Globus pallidus (tissue), 1 donor: ENCODE measurements around the gene RASL10A.

Source experiments
- DNase-seq: peaks from one replicate; pipeline ENCODE4 v3.0.0-alpha.2; 2015; ENCODE audit warnings: low spot score

The RASL10A gene

DNA sequence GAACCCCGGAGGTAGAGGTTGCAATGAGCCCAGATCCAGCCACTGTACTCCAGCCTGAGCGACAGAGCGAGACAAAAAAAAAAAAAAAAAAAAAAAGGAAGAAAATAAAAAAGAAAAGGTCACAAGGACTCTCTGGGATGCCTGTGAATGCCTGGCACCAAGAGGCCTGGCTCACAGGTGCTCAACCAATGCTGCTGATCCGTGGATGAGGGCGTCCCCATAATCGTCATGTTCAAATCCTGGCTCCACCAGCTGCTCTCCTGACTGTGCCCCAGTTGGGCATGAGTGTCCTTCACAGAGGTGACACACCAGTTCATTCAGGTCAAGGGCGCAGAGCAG, 9.7 kb downstream of the RASL10A start:
- no peak for DNase-seq

DNA sequence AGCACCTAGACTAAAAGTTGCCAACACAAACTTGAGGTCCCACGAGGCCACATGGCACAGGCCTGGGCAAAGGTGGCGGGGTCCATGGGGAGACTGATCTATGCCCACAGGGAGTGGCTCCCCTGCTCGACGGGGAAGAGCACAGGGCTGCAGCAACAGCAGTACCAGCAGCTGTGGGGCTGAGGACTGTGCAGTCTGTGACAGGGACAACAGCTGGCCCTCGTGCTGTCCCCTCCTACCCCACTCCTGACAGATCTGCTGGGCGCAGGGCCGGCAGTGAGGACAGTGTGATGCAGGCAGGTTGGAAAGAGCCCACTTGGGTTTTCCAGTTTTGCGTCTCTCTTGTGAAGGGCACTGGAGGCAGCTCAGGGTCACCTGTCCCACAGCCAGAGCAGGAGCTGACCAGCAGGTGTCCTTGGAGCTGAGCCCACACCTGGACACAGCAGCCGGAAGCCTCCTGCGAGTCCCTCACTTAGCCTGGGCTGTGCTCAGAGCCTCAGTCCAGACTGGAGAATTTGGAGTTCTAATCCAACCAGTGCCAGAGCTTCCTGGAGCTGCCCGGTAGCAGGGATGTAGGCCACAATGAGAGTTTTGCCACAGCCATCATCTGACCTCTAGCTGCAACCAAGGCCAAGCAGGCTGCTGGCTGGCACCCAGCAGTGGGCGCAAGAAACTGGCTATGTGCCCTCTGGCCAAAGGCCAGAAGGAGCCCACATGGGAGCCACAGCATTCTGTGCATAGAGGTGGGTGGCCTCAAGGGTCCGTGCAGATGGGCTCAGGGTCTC, 12.6 kb downstream of the RASL10A start:
- no peak for DNase-seq

DNA sequence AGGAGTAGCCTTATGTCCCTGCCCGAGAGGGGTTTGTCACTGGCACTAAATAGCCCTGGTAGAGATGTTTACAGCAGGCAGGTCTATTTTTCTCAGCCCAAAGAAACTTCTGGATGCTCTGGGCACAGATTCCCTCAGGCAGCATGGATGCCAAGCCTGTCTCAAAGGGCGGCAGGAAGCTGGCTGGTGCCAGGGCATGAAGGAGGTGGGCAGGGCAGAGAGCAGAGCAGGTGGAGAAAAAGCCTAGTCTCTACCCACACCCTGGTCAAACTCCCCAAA, 13.2 kb downstream of the RASL10A start:
- peak; percentile 46 for DNase-seq

DNA sequence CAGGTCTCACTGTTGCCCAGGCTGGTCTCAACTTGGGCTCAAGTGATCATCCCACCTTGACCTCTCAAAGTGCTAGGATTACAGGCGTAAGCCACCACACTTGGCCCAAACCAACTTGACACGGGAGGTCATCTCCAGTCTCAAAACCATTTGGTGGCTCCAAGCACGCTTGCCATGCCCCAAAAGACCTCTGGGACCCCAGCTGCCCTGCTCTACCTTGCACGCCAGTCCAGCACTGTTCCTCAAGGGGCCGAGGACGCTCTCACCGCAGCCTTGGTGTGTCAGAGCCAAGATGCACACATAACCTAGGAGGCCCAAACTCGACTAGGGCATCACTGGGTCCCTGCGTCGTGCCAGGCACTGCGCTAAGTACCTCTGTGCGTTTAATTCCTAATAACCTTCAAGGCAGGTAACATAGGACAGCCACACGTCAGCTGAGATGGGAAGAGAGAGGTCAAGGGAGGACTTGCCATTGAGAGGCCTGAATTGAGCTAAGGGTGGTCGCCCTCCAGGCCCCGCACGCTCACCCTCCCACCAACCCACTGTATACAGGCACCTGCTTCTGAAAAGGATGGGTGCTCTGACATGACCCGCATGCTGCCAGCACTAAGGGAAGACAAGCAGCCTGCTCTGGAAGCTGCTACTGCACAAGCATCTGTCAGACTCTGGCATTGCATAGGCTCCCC, 13.6 kb downstream of the RASL10A start:
- no peak for DNase-seq

DNA sequence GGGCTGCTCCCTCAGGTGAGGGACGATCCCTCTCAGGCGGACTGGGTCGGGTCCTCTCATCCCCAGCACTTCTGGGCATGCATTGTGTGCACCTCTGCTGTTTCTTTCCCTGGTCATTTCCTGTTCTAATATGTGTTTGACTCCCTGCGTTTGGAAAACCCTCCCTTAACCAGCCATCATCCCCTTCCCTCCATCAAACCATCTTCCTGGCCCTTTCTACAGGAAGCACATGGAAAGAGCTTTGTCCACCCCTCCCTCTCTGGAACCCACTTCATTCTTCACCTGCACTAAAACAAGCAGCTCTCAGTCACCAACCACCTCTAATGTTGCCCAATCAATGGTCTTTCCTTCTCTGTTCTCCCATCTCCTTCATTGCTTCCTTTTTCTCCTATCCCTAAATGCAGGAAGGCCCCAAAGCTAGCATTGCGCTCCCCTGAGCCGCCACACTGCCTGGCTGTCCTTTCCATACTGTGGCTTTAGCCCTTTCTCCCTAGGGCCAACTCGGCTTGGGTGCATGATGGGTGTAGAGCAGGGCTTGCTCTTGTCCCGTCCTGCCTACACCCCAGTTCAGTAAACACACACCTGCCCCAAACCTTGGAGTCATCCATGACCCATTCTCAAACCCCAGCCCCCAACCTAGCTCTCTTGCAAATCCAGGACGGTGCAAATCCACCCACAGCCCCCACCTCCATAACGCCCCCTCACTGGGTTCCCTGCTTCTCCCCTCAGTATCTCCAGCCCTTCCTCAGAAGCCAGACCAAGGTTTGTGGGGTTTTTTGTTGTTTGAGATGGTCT, 14.5 kb downstream of the RASL10A start:
- no peak for DNase-seq

DNA sequence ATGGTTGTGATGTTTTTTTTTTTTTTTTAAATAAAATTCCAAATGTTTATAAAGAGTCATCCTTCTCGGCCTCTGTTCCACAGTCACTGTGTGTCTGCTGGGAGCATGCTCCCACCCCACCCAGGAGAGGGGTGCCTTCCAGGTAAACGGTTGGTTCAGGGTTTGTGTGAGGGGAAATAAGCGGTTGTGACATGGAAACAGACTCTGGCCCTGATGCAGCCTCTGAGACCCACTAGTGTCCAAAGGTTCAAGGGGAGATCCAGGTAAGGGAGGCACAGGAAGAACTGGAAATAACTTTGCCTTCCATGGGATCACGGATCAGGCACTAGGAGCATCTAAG, 15.1 kb downstream of the RASL10A start:
- DNase-seq = no peak

DNA sequence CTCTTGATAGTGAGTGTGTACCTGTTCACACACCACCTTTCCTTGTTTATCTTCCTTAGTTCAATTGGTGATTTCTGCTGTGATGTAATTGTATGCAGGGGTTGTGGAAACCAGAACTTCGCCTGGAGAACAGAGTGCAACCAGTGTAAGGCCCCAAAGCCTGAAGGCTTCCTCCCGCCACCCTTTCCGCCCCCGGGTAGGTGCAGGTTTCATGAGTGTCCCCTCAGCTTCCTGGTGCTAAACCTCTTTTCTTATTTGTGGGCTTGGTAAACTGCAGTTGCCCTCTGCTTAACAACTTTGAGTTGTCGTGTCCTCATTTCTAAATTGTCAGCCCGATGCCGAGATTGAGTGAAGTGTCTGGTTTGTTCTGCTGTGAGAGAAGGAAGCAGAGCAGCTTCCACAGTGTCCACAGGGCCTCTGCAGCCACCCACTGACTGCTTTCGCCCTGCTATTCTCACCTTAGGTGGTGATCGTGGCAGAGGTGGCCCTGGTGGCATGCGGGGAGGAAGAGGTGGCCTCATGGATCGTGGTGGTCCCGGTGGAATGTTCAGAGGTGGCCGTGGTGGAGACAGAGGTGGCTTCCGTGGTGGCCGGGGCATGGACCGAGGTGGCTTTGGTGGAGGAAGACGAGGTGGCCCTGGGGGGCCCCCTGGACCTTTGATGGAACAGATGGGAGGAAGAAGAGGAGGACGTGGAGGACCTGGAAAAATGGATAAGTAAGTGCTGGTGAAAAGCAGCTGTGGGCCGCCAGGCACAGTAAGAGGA, 16.2 kb downstream of the RASL10A start:
- DNase-seq = no peak

DNA sequence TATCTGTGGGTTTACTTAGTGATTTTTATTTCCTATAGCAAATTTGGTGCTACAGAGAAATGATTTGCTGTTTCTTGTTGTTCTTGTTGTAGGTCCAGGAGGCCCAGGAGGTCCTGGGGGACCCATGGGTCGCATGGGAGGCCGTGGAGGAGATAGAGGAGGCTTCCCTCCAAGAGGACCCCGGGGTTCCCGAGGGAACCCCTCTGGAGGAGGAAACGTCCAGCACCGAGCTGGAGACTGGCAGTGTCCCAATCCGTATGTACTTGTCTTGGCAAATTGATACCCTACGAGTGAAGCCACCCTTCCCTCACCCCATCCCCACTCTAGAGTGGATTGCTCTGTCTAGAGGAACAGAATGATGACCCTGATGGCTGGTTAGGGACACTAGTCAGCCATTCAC, 16.9 kb downstream of the RASL10A start:
- DNase-seq = no peak

DNA sequence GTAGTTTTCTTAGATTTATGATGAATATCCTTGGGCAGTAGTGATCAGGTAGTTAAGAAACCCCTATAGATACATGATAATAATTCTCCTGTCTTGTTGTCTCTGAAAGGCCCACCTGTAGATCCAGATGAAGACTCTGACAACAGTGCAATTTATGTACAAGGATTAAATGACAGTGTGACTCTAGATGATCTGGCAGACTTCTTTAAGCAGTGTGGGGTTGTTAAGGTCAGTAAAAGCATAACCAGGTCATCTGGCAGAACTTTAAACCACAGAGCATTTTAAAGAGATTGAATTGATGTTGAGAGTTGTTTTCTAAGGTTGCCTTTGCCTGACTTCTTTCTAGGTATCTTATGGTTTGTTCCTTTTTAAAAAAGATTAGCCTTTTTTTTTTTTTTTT, 23.1 kb downstream of the RASL10A start:
- DNase-seq = no peak

DNA sequence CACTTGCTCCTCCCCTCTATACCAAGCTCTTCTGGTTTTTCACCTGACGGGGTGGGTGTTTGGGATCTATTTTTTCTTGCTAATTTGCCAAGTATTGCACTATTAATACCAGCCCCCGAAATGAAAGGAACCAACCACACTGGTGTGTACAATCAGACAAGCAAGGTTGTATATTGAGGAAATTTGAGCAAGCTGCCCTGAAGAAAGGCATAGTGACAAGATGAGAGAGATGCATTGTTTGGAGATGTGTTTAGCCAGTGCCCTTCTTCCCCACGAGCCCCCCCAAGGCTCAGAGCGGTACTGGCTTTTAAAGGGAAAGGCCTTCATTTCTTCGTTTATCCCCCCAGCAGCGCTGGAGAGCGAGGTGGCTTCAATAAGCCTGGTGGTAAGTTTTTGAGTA, 24.3 kb downstream of the RASL10A start:
- DNase-seq = peak; percentile 62

DNA sequence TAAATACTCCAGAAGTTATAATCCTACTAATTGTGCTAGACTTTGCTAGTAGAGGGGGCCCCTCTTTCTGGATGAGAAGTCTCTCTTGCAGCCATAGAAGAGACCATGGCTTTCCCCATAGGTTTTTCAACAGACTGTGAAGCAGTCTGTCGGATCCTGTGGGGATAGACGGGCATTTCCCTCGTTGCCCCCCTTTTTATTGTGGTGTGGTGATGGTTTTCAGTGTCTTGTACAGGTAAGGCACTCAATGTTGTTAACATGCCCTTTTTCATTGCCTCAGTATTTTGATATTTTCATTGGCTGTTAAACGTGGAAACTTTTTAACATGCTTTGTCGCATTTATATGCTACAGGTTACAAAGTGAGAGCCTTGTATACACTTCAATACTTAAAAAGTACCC, 25.4 kb downstream of the RASL10A start:
- DNase-seq = no peak

DNA sequence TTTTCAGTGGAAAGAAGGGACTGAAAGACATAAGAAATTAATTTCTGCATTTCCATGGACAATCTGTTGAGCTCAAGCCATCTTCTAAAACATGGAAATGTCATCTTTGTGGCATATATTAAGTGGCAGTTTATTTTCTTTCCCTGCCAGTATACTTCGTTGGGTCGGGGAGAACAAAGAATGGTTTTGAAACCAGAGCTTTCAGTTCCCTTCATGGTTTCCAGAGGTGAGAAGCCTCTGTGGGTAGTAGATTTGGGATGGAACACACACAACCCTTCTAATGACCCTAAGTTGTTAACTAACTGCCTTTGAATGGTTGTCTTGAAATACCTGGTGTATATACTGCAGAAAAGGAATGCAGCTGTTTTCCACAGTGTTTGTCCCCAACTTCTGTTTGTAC, 26.7 kb downstream of the RASL10A start:
- DNase-seq = no peak

DNA sequence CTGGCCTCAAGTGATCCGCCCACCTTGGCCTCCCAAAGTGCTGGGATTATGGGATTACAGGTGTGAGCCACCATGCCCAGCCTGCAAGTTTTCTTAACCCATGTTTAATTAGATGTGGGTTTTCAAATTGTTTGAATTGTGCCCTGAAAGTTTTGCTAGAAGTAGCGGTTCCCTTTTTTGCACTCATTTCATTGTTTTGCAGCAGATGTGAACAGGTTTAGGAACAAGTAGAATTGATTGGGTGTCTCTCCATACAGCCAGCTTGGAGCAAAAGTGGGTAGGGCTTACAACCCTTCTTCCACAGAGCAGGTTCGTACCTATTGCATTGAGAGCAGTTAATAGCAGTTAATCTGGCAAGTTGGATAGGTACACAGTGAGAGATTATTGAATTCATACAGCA, 31.3 kb downstream of the RASL10A start:
- DNase-seq = no peak

DNA sequence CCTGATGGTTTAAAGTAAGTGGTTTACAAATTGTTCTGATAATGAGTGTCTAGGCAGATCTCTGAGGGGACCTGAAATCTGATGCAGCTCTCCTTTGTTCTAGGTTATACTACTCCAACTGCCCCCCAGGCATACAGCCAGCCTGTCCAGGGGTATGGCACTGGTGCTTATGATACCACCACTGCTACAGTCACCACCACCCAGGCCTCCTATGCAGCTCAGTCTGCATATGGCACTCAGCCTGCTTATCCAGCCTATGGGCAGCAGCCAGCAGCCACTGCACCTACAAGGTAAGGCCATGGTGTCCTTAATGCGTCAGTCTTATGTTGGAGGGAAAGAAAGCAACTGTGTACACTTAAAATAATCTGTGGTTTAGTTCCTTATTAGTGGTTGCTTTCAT, 37.6 kb downstream of the RASL10A start:
- no peak for DNase-seq

DNA sequence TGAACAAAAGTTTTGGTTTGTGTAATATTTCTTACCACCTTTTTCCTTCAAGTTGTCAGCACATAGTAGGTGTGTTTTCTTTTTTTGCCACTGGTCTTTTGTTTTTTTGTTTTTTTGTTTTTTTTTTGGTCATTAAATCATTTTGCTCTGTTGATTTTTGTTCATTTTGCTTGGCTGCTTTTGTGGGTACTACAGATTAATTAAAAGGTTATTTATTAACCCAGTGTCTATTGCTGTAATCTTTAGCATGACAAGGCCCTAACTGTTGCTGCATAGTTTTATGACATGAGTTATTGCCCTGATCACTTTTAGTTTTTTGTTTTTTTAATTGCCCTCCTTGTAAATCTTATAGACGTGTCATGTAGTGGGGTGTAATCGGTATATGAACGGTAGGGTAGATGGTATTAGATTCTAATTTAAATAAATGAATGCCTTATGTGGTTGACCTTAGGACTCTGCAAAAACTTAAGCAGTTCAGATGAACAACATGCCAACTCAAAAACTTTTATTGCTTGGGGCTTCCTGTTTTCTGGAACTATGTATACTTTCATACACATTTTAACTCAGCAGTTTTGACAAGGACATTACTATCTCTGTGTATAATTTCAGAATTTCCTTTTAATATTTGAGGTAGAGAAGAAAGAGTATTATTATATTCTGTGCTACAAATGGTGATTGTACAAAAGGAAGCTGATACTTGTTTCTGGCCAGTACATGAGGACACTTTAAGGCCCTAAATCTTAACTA, 39.5 kb downstream of the RASL10A start:
- no peak for DNase-seq

DNA sequence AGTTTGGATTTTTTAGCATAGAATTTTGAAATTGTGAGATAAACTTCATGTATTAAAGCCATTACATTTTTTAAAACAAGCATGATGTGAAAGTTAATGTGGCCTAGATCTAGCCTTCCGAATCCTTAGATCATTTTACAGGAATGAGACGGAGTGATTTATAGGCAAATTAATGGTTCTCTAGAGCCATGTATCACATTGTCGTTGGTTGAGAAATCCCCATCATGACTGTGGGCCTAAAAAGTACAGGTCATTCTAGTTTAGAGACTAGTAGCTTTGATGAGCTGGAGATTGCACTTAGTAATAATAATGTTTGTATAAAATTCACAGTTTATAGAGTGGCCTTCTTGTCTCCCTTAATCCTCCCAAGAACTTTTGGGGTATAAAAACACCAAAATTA, 40.3 kb downstream of the RASL10A start:
- DNase-seq = no peak

DNA sequence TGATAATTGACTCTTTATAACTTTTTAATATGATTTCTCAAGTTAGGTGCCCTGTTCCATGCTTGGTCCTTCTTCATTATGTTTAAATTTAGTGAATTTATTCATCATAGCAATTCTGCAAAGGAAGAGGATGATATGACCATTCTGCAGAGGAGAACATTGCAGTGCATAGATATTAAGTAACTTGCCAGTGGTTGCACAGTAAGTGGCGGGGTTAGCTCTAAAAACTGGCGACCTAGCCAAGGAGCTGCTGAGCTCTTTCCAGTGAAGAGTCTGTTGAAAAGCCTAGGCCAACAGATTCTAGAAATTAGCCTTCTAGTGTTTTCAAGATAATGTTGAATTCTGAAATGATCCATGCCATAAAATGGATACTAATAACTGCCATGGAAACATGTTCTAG, 42.9 kb downstream of the RASL10A start:
- no peak for DNase-seq

DNA sequence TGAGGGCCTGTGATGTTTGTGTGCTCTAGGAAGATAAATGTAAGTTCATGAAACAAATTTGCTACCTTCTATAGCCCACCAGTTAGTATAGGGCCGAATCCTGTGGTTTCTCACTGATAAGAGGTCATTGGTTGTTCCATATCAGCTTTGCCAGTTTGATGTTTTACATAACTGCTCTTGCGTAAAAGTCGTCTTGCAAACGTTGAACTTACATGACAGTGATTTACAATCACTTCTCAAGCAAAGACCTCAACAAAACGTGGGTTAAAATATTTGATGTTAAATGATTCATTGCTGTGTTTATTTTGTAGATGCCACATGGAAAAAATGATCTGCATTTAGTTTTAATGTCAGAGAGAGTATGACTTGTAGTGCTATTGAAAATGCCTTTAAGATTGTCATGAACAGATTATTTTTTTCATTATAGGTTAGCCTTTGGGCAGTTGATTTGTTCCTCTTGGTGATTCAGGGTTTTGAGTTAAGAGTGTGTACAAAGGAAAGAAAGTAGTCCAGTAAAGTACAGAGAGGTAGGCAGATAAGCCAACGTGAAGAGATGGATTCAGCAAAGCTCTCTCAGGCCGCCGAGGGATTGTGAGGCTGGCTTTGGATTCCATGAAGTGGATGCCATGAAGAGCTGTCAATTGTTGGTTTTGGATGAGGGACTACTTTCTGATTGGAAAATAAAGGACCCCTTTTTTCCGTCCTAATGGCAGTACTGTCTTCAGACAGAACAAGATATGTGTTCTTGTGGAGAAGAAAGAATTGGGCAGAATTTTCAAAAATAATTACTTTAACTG, 44.8 kb downstream of the RASL10A start:
- DNase-seq = no peak

DNA sequence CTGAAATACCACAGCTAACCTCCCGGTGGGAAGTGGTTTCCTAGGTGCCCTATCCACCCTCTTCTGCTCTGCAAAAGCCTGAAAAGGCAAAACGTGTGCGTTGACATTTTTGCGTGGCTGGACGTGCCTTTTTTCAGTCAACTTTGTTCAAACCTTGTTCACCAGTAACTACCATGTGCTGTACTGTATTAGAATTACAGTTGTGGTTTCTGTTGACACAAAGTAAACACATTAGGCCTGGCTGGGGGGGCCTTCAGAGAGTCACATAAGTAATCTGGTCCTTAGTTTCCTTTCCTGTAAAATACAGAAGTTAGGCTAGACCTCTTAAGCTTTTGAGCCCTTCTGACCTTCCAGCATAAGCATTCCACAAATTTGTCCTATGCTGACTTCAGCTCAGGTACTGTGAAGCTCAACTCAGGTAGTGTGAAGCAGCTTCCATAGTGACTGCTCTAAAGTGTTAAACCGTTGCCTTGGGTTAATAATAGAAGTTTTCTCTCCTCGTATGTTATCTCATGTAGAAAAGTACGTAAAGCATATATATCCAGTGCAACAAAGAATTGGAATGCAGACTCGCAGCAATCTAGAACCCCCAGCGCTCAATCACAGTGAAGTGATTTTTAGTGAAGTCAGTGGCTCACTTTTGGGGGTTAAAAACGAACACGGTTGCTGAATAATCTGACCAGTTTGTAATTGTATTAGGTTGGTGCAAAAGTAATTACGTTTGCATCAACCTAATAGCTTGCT, 45.6 kb downstream of the RASL10A start:
- no peak for DNase-seq

DNA sequence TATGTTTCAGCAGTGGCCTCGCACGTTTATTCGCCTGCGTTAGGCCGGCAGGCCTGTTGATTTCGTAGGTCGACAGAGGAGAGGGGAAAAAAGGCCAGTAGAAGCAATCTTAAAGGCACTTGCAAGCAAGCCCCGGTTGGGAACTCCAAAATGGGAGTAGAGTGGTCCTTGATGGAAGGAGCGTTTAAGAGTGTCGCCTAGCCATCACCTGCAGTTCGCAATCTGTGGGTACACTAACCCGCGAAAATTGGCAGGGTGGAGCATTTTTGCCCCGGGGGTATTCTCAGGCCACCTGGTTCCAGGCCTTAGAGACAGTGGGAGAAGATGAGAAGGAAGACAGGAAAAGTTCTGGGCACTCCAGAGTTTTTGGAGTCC, 46.3 kb downstream of the RASL10A start:
- no peak for DNase-seq
